HCT116 (cell line): ENCODE measurements around the gene SMARCAL1. TPM values are rescaled to one million over a fixed set of nuclear protein-coding genes. Genes with fewer than 3 reads are reported as not detected.

Experiments used
- ATAC-seq: fragments of 200-7000 bp; cut with Tn5 transposase; 2 replicates; pipeline ENCODE4 v1.9.1; 2020; ENCODE audit warnings: mild to moderate bottlenecking, moderate library complexity
- BruUV-seq: library from RNA; stranded (reverse); fragments of 400-500 nt; replicated peaks from 2 replicates; lab custom pipeline; 2021; lab: Mats Ljungman, UMichigan
- CTCF ChIA-PET: fragments of 300-600 bp; sonication (Branson Sonifier 250); formaldehyde crosslinking; loops from one replicate; lab custom pipeline; 2021; ENCODE audit warnings: antibody characterized with exemption; lab: Charles Lee
- POLR2A ChIA-PET: fragments of 300-600, 350-600 bp; sonication (Branson Sonifier 250); formaldehyde crosslinking; loops from one replicate; lab custom pipeline; 2021; ENCODE audit warnings: antibody characterized with exemption; lab: Charles Lee
- RAD21 ChIA-PET, 2 experiments: fragments of 300-600 bp; sonication (Branson Sonifier 250); formaldehyde crosslinking; loops; one replicate each; lab custom pipeline; 2023; ENCODE audit warnings: low total read pairs in 2 of 2; ENCODE audit not compliant: uncharacterized antibody in 2 of 2, unreplicated experiment in 2 of 2, low non-redundant PET in 1 of 2; lab: Charles Lee
- DNase-seq: peaks from one replicate; pipeline ENCODE4 v3.0.0-alpha.2; 2010; ENCODE audit warnings: low read depth, low spot score
- H2AFZ ChIP-seq: fragments of 200-600 bp; shearing (Covaris generic), sonication (generic); 2 replicates; pipeline ENCODE4 v1.6.1; 2017; ENCODE audit warnings: low read depth, mixed run types, mixed read lengths, antibody characterized with exemption, low read length; ENCODE audit not compliant: poor library complexity, severe bottlenecking
- H3K27ac ChIP-seq: 2 replicates; pipeline ENCODE4 v1.5.1; 2012; ENCODE audit warnings: low read depth, low read length
- H3K27me3 ChIP-seq: fragments of 200-600 bp; sonication (generic); 2 replicates; pipeline ENCODE4 v1.6.1; 2016; ENCODE audit warnings: mixed run types, low read length, mixed read lengths; ENCODE audit not compliant: insufficient read depth
- H3K36me3 ChIP-seq, 2 experiments: fragments of 200-500 bp in 1 of 2; fragments of 200-600 bp in 1 of 2; sonication (Bioruptor generic) in 1 of 2; sonication (generic) in 1 of 2; 2 replicates each; pipeline versions ENCODE4 v1.5.1 to v1.6.1; 2014 to 2016; ENCODE audit warnings: low read length in 2 of 2, inconsistent platforms in 1 of 2, mixed read lengths in 1 of 2, mixed run types in 1 of 2; ENCODE audit not compliant: insufficient read depth in 2 of 2, control insufficient read depth in 1 of 2
- H3K4me1 ChIP-seq, 2 experiments: fragments of 200-600 bp in 1 of 2; sonication (generic) in 1 of 2; 2 replicates each; pipeline versions ENCODE4 v1.5.1 to v1.6.1; 2012 to 2017; ENCODE audit warnings: low read length in 2 of 2, inconsistent platforms in 1 of 2, mild to moderate bottlenecking in 1 of 2, mixed read lengths in 1 of 2, mixed run types in 1 of 2, moderate library complexity in 1 of 2; ENCODE audit not compliant: insufficient read depth in 2 of 2, control insufficient read depth in 1 of 2
- H3K4me2 ChIP-seq: fragments of 200-600 bp; sonication (generic); 2 replicates; pipeline ENCODE4 v1.6.1; 2017; ENCODE audit warnings: mixed run types, low read length, mixed read lengths
- H3K4me3 ChIP-seq, 2 experiments: fragments of 200-600 bp in 1 of 2; sonication (generic) in 1 of 2; replicated peaks in 1 of 2; 2 replicates each; pipeline ENCODE4 v1.5.1; 2011 to 2016; ENCODE audit warnings: low read length in 2 of 2, control low read depth in 1 of 2, low read depth in 1 of 2, mild to moderate bottlenecking in 1 of 2, mixed read lengths in 1 of 2, mixed run types in 1 of 2
- H3K79me2 ChIP-seq: fragments of 200-600 bp; sonication (generic); 2 replicates; pipeline ENCODE4 v1.6.1; 2017; ENCODE audit warnings: mild to moderate bottlenecking, mixed run types, low read length, moderate library complexity, mixed read lengths; ENCODE audit not compliant: insufficient read depth
- H3K9ac ChIP-seq: fragments of 200-600 bp; sonication (generic); 2 replicates; pipeline ENCODE4 v1.6.1; 2016; ENCODE audit warnings: low read length, mixed read lengths
- H3K9me2 ChIP-seq: fragments of 200-600 bp; sonication (generic), shearing (Covaris generic); 2 replicates; pipeline ENCODE4 v1.6.1; 2017; ENCODE audit warnings: mixed run types, mild to moderate bottlenecking, moderate library complexity; ENCODE audit not compliant: insufficient read depth
- H3K9me3 ChIP-seq, 2 experiments: fragments of 200-500 bp in 1 of 2; fragments of 200-600 bp in 1 of 2; sonication (Bioruptor generic) in 1 of 2; sonication (generic) in 1 of 2; 2 replicates each; pipeline ENCODE4 v1.6.1; 2014 to 2017; ENCODE audit warnings: low read length in 2 of 2, mixed read lengths in 2 of 2, inconsistent platforms in 1 of 2, low read depth in 1 of 2, mild to moderate bottlenecking in 1 of 2, mixed run types in 1 of 2, moderate library complexity in 1 of 2; ENCODE audit not compliant: control insufficient read depth in 1 of 2, insufficient read depth in 1 of 2
- H4K20me1 ChIP-seq: fragments of 200-600 bp; sonication (generic), shearing (Covaris generic); 2 replicates; pipeline ENCODE4 v1.6.1; 2017; ENCODE audit warnings: mixed run types, mild to moderate bottlenecking, moderate library complexity; ENCODE audit not compliant: insufficient read depth
- EGR1 ChIP-seq: IDR thresholded peaks from 2 replicates; pipeline ENCODE4 v1.6.1; 2012; ENCODE audit warnings: low read depth
- EZH2 ChIP-seq: fragments of 200-600 bp; sonication (generic); IDR thresholded peaks from 2 replicates; pipeline ENCODE4 v1.6.1; 2017; ENCODE audit warnings: antibody characterized with exemption, mixed run types
- EZH2phosphoT487 ChIP-seq: fragments of 200-600 bp; IDR thresholded peaks from 2 replicates; pipeline ENCODE4 v1.6.1; 2018; ENCODE audit warnings: antibody characterized with exemption, borderline replicate concordance
- JUND ChIP-seq: IDR thresholded peaks from 2 replicates; pipeline ENCODE4 v1.6.1; 2012
- SRF ChIP-seq: IDR thresholded peaks from 2 replicates; pipeline ENCODE4 v1.6.1; 2012; ENCODE audit warnings: low read depth
- TCF7L2 ChIP-seq: IDR thresholded peaks from 2 replicates; pipeline ENCODE4 v1.7.0; 2011; ENCODE audit warnings: borderline replicate concordance, inconsistent platforms; ENCODE audit not compliant: insufficient read depth, insufficient read length; ENCODE audit errors: extremely low read depth
- YY1 ChIP-seq: IDR thresholded peaks from 2 replicates; pipeline ENCODE4 v1.6.1; 2011; ENCODE audit warnings: low read length, low read depth, moderate library complexity, mild to moderate bottlenecking; ENCODE audit not compliant: insufficient replicate concordance; ENCODE audit errors: extremely low read depth
- ZBTB33 ChIP-seq: IDR thresholded peaks from 2 replicates; pipeline ENCODE4 v1.6.1; 2011; ENCODE audit warnings: mild to moderate bottlenecking, low read length, moderate library complexity; ENCODE audit not compliant: insufficient replicate concordance; ENCODE audit errors: extremely low read depth
- ZFX ChIP-seq: fragments of 450-650 bp; IDR thresholded peaks from 2 replicates; pipeline ENCODE4 v1.6.1; 2017
- ZNF274 ChIP-seq: fragments of 200-500 bp; sonication (Bioruptor generic); IDR thresholded peaks from 2 replicates; pipeline ENCODE4 v1.6.1; 2014; ENCODE audit warnings: mild to moderate bottlenecking, low read depth, low read length, inconsistent platforms
- intact Hi-C: fragments of 100-400 bp; cut with micrococcal nuclease; formaldehyde crosslinking; loops from 2 replicates; pipeline ENCODE4 v1.10.0; 2022
- total RNA-seq: library from RNA; stranded (reverse); gene quantifications from one replicate; pipeline ENCODE4 v1.2.1, GENCODE V29; 2021; ENCODE audit not compliant: unreplicated experiment

The SMARCAL1 gene
- total RNA-seq, 1 experiment from 2014 or later, result 18.0 TPM

- ATAC-seq, result no peak
- Histone ChIP-seq H3K4me3 (no peak overlapping the region), H3K27ac (no peak overlapping the region), H2AFZ (no peak overlapping the region), H3K9ac (no peak overlapping the region), H3K79me2 (no peaks in the 10 kb centered on the region), H3K4me1 (no peaks in the 10 kb centered on the region), H3K4me2 (no peak overlapping the region), H3K9me2 (no peaks in the 10 kb centered on the region), H3K36me3 (no peaks in the 10 kb centered on the region), H3K9me3 (no peaks in the 10 kb centered on the region), H3K27me3 (no peaks in the 10 kb centered on the region), H4K20me1 (no peaks in the 10 kb centered on the region)
- TF ChIP-seq ZNF274 (no peak), ZBTB33 (no peak), EGR1 (no peak), YY1 (no peak), JUND (no peak), SRF (no peak), ZFX (no peak), TCF7L2 (no peak), EZH2phosphoT487 (no peak), EZH2 (no peak)
- intact Hi-C loops, result no loop called here
- ChIA-PET POLR2A (no interaction called here), CTCF (no interaction called here), RAD21 (no interaction called here)
- no peak for DNase-seq
- no TSS peak for BruUV-seq
Observed at GRCh38 chr2:216525972-216526371, 113.7 kb downstream of the SMARCAL1 start.
